H4 (cell line): ENCODE data around the gene MICAL3. TPM values are rescaled to one million over a fixed set of nuclear protein-coding genes. Genes with fewer than 3 reads are reported as not detected.
"Not testable (repeated sequence)": the region's sequence is repeated elsewhere in the genome, so short reads cannot be mapped to it uniquely, and the experiment has no call there.

Source experiments
- DNase-seq: peaks from one replicate; pipeline ENCODE4 v3.0.0-alpha.2; 2015; ENCODE audit warnings: low spot score
- total RNA-seq: library from RNA; depleted of rRNA; stranded (reverse); fragments of >200 nt; shearing (Covaris generic); gene quantifications from 2 replicates; pipeline ENCODE4 v1.2.3, GENCODE V29; 2014

Gene MICAL3
- total RNA-seq, 1 experiment from 2014 or later, result 7.0 TPM

GRCh38 chr22:17939011-17939410 is 85.3 kb downstream of the MICAL3 start:
- DNase-seq, result no peak

GRCh38 chr22:17938484-17938924 is 85.9 kb downstream of the MICAL3 start:
- DNase-seq, result no peak

- DNase-seq, result not testable (repeated sequence)
Observed at GRCh38 chr22:17932457-17932856, 91.9 kb downstream of the MICAL3 start.

- DNase-seq, result peak; percentile 16
Observed at GRCh38 chr22:17931400-17931825, 92.9 kb downstream of the MICAL3 start.

GRCh38 chr22:17930455-17931313 is 93.7 kb downstream of the MICAL3 start:
- DNase-seq, result no peak

- no peak for DNase-seq
Observed at GRCh38 chr22:17929909-17930308, 94.5 kb downstream of the MICAL3 start.

GRCh38 chr22:17928391-17928790 is 96.0 kb downstream of the MICAL3 start:
- no peak for DNase-seq

GRCh38 chr22:17927062-17927461 is 97.3 kb downstream of the MICAL3 start:
- DNase-seq, result no peak

- DNase-seq, result no peak
Observed at GRCh38 chr22:17926516-17926915, 97.8 kb downstream of the MICAL3 start.

GRCh38 chr22:17925431-17925841 is 98.9 kb downstream of the MICAL3 start:
- no peak for DNase-seq

GRCh38 chr22:17924735-17925364 is 99.5 kb downstream of the MICAL3 start:
- no peak for DNase-seq

- no peak for DNase-seq
Observed at GRCh38 chr22:17924076-17924475, 100.3 kb downstream of the MICAL3 start.

- no peak for DNase-seq
Observed at GRCh38 chr22:17922925-17923903, 101.1 kb downstream of the MICAL3 start.

- no peak for DNase-seq
Observed at GRCh38 chr22:17921871-17922821, 102.2 kb downstream of the MICAL3 start.

GRCh38 chr22:17920992-17921650 is 103.2 kb downstream of the MICAL3 start:
- DNase-seq, result no peak

GRCh38 chr22:17920145-17920605 is 104.2 kb downstream of the MICAL3 start:
- DNase-seq, result no peak

GRCh38 chr22:17919276-17920144 is 104.9 kb downstream of the MICAL3 start:
- DNase-seq, result no peak

GRCh38 chr22:17918840-17919239 is 105.5 kb downstream of the MICAL3 start:
- DNase-seq, result peak; percentile 28

- DNase-seq, result no peak
Observed at GRCh38 chr22:17917490-17917983, 106.8 kb downstream of the MICAL3 start.
